Tibial nerve (tissue), 4 donors: Measurements from ENCODE around the gene PHTF2. TPM values are rescaled to one million over a fixed set of nuclear protein-coding genes. Genes with fewer than 3 reads are reported as not detected.
"Not testable (repeated sequence)": the region's sequence is repeated elsewhere in the genome, so short reads cannot be mapped to it uniquely, and the experiment has no call there.

ENCODE experiments used
- DNase-seq, 2 donors: peaks; one replicate each; pipeline ENCODE4 v3.0.0-alpha.2; 2019; ENCODE audit warnings: low spot score in 2 of 2
- H3K27ac ChIP-seq, 4 donors: fragments of 200-600 bp; sonication (generic) in 3 of 4; one replicate each; pipeline ENCODE4 v1.5.1; 2017 to 2019; ENCODE audit warnings: mild to moderate bottlenecking in 1 of 4
- H3K27me3 ChIP-seq, 2 donors: fragments of 200-600 bp; sonication (generic) in 1 of 2; one replicate each; pipeline versions ENCODE4 v1.5.1 to v1.6.0; 2017 to 2019
- H3K36me3 ChIP-seq, 3 donors: fragments of 200-600 bp; sonication (generic); one replicate each; pipeline ENCODE4 v1.5.1; 2018 to 2019
- H3K4me1 ChIP-seq, 4 donors: fragments of 200-600 bp; sonication (generic) in 3 of 4; one replicate each; pipeline ENCODE4 v1.5.1; 2017 to 2019
- H3K4me3 ChIP-seq, 4 donors: fragments of 200-600 bp; sonication (generic) in 3 of 4; one replicate each; pipeline ENCODE4 v1.5.1; 2017 to 2019; ENCODE audit warnings: mild to moderate bottlenecking in 1 of 4, moderate library complexity in 1 of 4
- H3K9me3 ChIP-seq, 4 donors: fragments of 200-600 bp; sonication (generic) in 3 of 4; one replicate each; pipeline ENCODE4 v1.5.1; 2017 to 2019
- EP300 ChIP-seq, 2 donors: sonication (generic); formaldehyde crosslinking; IDR thresholded peaks; one replicate each; pipeline ENCODE4 v1.6.1; 2017; ENCODE audit warnings: antibody characterized with exemption in 2 of 2, mild to moderate bottlenecking in 1 of 2
- POLR2A ChIP-seq, 2 donors: fragments of 450-650 bp; IDR thresholded peaks; one replicate each; pipeline ENCODE4 v1.6.1; 2017; ENCODE audit warnings: antibody characterized with exemption in 2 of 2, mild to moderate bottlenecking in 2 of 2, moderate library complexity in 2 of 2
- WGBS, 2 donors: methylation state at CpG; one replicate each; pipeline ENCODE4 v1.1.5; 2018; 5-methylcytosine and 5-hydroxymethylcytosine counted together
- total RNA-seq, 4 donors: library from RNA; depleted of rRNA; stranded (reverse); fragments of >200 nt; gene quantifications; one replicate each; pipeline ENCODE4 v1.1.0, GENCODE V29; 2016
- TF ChIP-seq, protein P1 (sequence below), 5 experiments: fragments of 200-600 bp in 3 of 5; fragments of 450-650 bp in 2 of 5; sonication (generic) in 3 of 5; IDR thresholded peaks; one replicate each; pipeline ENCODE4 v1.5.1; 2016 to 2019; ENCODE audit warnings: antibody characterized with exemption in 5 of 5, mild to moderate bottlenecking in 3 of 5, moderate library complexity in 2 of 5

PHTF2 gene
- total RNA-seq, 4 donors from 2014 or later = 12.6 to 16.5 (median 14.7) TPM

DNA sequence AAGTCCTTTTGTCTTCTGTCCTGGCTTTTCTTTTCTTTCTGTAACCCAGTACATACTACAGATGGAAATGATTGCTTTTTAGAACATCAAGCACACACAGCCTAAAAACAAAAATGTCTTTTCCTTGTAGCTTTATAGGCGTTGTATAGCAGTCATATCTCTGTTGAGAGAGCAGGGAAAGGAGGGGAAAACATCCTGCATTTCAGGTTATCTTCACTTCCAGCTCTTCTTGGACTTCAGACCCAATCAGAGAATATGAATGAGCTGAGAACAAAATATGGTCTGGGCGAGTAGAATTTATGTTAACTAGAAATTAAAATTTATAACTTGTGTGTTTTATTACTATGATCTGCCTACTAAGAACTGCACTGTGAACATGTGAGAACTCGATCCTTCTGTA, 15.0 kb upstream of the PHTF2 start:
- Histone ChIP-seq H3K27me3 (no peaks in the 10 kb centered on the region), H3K9me3 (no peaks in the 10 kb centered on the region), H3K4me3 (no peak overlapping the region), H3K4me1 (no peaks in the 10 kb centered on the region), H3K36me3 (peaks cover 0 to 47% (median under 1%) of the 10 kb centered on the region in 3 donors), H3K27ac (no peak overlapping the region)
- WGBS, 2 donors = 77 to 84% methylated on average over 3 of the region's 3 CpGs
- DNase-seq = no peak
- TF ChIP-seq POLR2A (IDR thresholded peaks at IDR 0.05) = no peak
- no peak for TF ChIP-seq EP300 (IDR thresholded peaks at IDR 0.05)
- TF ChIP-seq, protein P1, sequence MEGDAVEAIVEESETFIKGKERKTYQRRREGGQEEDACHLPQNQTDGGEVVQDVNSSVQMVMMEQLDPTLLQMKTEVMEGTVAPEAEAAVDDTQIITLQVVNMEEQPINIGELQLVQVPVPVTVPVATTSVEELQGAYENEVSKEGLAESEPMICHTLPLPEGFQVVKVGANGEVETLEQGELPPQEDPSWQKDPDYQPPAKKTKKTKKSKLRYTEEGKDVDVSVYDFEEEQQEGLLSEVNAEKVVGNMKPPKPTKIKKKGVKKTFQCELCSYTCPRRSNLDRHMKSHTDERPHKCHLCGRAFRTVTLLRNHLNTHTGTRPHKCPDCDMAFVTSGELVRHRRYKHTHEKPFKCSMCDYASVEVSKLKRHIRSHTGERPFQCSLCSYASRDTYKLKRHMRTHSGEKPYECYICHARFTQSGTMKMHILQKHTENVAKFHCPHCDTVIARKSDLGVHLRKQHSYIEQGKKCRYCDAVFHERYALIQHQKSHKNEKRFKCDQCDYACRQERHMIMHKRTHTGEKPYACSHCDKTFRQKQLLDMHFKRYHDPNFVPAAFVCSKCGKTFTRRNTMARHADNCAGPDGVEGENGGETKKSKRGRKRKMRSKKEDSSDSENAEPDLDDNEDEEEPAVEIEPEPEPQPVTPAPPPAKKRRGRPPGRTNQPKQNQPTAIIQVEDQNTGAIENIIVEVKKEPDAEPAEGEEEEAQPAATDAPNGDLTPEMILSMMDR (IDR thresholded peaks at IDR 0.05) = no peak

DNA sequence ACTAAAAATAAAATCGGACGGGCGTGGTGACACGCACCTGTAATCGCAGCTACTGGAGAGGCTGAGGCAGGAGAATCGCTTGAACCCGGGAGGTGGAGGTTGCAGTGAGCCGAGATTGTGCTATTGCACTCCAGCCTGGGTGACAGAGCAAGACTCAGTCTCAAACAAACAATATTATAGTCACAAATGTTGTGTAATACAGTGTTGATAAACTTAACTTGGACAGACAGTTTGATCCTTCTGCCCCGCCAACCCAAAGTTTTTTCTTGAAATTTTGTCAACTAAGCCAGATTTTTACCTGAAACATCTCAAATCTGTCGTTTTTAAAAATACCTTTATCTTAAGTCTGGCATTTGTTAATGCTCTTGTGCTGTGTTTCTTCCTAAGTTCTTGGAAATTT, 14.1 kb upstream of the PHTF2 start:
- not testable (repeated sequence) for H3K9me3 ChIP-seq, H3K27ac ChIP-seq, DNase-seq, H3K4me1 ChIP-seq, H3K4me3 ChIP-seq, H3K27me3 ChIP-seq
- 95 to 96% methylated on average over 10 of the region's 10 CpGs for WGBS, 2 donors
- H3K36me3 ChIP-seq = peaks cover 0 to 42% (median 0%) of the 10 kb centered on the region in 3 donors

DNA sequence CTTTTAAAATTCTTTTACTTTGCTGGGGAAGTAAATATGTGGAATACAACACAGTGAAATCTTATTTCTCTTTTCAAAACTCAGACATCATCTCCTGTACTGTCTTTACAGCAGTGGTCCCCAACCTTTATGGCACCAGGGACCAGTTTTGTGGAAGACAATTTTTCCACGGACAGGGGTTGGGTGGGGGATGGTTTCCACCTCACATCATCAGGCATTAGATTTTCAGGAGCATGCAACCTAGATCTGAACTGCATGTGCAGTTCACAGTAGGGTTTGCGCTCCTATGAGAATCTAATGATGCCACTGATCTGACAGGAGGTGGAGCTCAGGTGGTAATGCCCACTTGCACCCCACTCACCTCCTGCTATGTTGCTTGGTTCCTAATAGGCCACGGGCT, 12.6 kb upstream of the PHTF2 start:
- H3K4me1 ChIP-seq = no peaks in the 10 kb centered on the region
- H3K27ac ChIP-seq = no peak overlapping the region
- no peaks in the 10 kb centered on the region for H3K9me3 ChIP-seq
- no peaks in the 10 kb centered on the region for H3K27me3 ChIP-seq
- H3K36me3 ChIP-seq = peaks cover 0 to 38% (median 0%) of the 10 kb centered on the region in 3 donors
- 94 to 95% methylated on average over 2 to 3 of the region's 3 CpGs for WGBS, 2 donors
- TF ChIP-seq, protein P1 (IDR thresholded peaks at IDR 0.05) = no peak
- TF ChIP-seq EP300 (IDR thresholded peaks at IDR 0.05) (no peak), POLR2A (IDR thresholded peaks at IDR 0.05) (no peak)
- DNase-seq = no peak
- H3K4me3 ChIP-seq = no peak overlapping the region

DNA sequence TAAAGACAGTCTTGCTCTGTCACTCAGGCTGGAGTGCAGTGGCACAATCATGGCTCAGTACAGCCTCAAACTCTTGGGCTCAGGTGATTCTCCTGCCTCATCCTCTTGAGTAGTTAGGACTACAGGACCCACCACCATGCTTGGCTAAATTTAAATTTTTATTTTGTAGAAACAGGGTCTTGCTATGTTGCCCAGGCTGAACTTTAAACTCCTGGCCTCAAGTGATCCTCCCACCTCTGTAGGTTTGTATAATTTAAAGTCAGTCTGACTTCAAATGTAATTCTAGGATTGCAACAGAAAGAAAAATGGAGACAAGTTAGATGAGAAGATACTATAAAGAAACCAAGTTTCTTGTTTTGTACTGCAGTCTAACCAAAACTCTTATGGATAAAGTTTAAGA, 11.8 kb upstream of the PHTF2 start:
- no peak for TF ChIP-seq POLR2A (IDR thresholded peaks at IDR 0.05)
- TF ChIP-seq EP300 (IDR thresholded peaks at IDR 0.05) = no peak
- TF ChIP-seq, protein P1 (IDR thresholded peaks at IDR 0.05) = no peak
- Histone ChIP-seq H3K36me3 (peaks cover 0 to 35% (median 0%) of the 10 kb centered on the region in 3 donors), H3K9me3 (no peaks in the 10 kb centered on the region), H3K27ac (no peak overlapping the region), H3K27me3 (no peaks in the 10 kb centered on the region), H3K4me3 (no peak overlapping the region), H3K4me1 (no peaks in the 10 kb centered on the region)
- no peak for DNase-seq

DNA sequence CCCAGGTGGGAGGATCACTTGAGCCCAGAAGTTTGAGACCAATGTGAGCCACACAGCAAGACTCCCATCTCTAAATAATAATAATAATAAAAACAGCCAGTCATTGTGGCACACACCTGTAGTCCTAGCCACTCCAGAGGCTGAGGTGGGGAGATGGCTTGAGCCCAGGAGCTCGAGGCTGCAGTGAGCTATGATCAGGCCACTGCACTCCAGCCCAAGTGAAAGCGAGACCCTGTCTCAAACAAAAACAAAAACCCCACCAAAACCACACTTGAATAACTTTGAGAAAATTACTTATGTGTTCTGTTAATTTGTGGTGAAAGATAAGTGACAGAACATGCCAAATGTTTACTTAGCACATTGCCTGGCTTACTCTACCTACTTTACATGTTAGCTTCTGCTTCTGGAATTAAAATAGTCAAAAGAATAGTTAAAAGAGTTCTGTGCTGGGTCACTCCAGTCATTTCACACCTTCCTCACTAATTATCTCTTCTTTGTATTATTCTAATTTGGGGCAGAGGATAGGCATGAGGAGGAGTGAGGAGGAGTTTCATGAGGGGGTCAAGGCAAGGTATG, 10.2 kb upstream of the PHTF2 start:
- Histone ChIP-seq H3K4me3 (no peak overlapping the region), H3K27ac (no peak overlapping the region), H3K36me3 (peaks cover 0 to 30% (median 0%) of the 10 kb centered on the region in 3 donors), H3K27me3 (no peaks in the 10 kb centered on the region), H3K4me1 (no peaks in the 10 kb centered on the region), H3K9me3 (no peaks in the 10 kb centered on the region)
- TF ChIP-seq, protein P1 (IDR thresholded peaks at IDR 0.05) = no peak
- no peak for TF ChIP-seq EP300 (IDR thresholded peaks at IDR 0.05)
- no peak for TF ChIP-seq POLR2A (IDR thresholded peaks at IDR 0.05)
- 97 to 98% methylated on average over 2 of the region's 2 CpGs for WGBS, 2 donors
- DNase-seq = no peak

DNA sequence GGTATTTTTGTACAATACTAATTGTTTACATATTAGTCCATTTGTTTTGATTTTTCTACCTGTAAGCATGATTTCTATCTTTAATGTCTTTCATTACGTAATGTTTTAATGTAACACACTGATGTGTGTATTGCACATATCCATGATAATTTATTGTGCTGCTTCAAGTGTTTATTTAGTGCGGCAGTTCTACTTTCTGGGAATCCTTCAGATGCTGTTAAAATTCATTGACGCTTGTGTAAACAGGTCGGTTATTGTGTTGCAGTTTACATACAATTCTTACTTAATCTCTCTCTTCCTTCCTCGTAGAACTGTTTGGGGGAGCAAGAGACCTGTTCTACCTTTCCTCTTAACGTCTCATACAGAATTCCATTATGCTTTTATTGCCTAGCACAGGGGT, 7.2 kb upstream of the PHTF2 start:
- Histone ChIP-seq H3K4me1 (peaks cover 0 to 14% (median under 1%) of the 10 kb centered on the region in 4 donors), H3K36me3 (peaks cover 0 to 32% (median 0%) of the 10 kb centered on the region in 3 donors), H3K27me3 (no peaks in the 10 kb centered on the region), H3K4me3 (no peak overlapping the region), H3K27ac (no peak overlapping the region), H3K9me3 (no peaks in the 10 kb centered on the region)
- no peak for DNase-seq
- 70% methylated on average over 6 of the region's 6 CpGs for WGBS, 2 donors
- TF ChIP-seq EP300 (IDR thresholded peaks at IDR 0.05) (no peak), POLR2A (IDR thresholded peaks at IDR 0.05) (no peak)
- TF ChIP-seq, protein P1 (IDR thresholded peaks at IDR 0.05) = no peak
